ENCODE data around the gene ETV5.

ETV5 gene

GRCh38 chr3:186138272-186138981 is 29.5 kb upstream of the ETV5 start:
- no peak for TF ChIP-seq CTCF (IDR thresholded peaks at IDR 0.05; ENCODE audit: low read length, missing control alignments)
- no peak for DNase-seq (ENCODE audit: low read depth)
- no peak overlapping the region for H3K4me3 ChIP-seq (replicated peaks; ENCODE audit: low read depth, low read length)

- DNase-seq (ENCODE audit: low read depth) = no peak
- H3K4me3 ChIP-seq (replicated peaks; ENCODE audit: low read depth, low read length) = no peak overlapping the region
- TF ChIP-seq CTCF (IDR thresholded peaks at IDR 0.05; ENCODE audit: low read length, missing control alignments) = no peak
Measured at GRCh38 chr3:186137051-186137685, 28.3 kb upstream of the ETV5 start.

GRCh38 chr3:186133980-186134379 is 25.1 kb upstream of the ETV5 start:
- TF ChIP-seq CTCF (IDR thresholded peaks at IDR 0.05; ENCODE audit: low read length, missing control alignments) = no peak

GRCh38 chr3:186132487-186132886 is 23.6 kb upstream of the ETV5 start:
- H3K4me3 ChIP-seq (replicated peaks; ENCODE audit: low read depth, low read length) = no peak overlapping the region
- no peak for TF ChIP-seq CTCF (IDR thresholded peaks at IDR 0.05; ENCODE audit: low read length, missing control alignments)
- no peak for DNase-seq (ENCODE audit: low read depth)

More at GRCh38 chr3:186133980-186134379, 25.1 kb upstream of the ETV5 start:
- no peak for DNase-seq (ENCODE audit: low read depth)
- no peak overlapping the region for H3K4me3 ChIP-seq (replicated peaks; ENCODE audit: low read depth, low read length)

GRCh38 chr3:186129206-186129605 is 20.3 kb upstream of the ETV5 start:
- no peak for DNase-seq (ENCODE audit: low read depth)
- H3K4me3 ChIP-seq (replicated peaks; ENCODE audit: low read depth, low read length) = no peak overlapping the region
- no peak for TF ChIP-seq CTCF (IDR thresholded peaks at IDR 0.05; ENCODE audit: low read length, missing control alignments)

- DNase-seq (ENCODE audit: low read depth) = no peak
- no peak overlapping the region for H3K4me3 ChIP-seq (replicated peaks; ENCODE audit: low read depth, low read length)
- no peak for TF ChIP-seq CTCF (IDR thresholded peaks at IDR 0.05; ENCODE audit: low read length, missing control alignments)
Measured at GRCh38 chr3:186128158-186128557, 19.3 kb upstream of the ETV5 start.

GRCh38 chr3:186127463-186127862 is 18.6 kb upstream of the ETV5 start:
- no peak overlapping the region for H3K4me3 ChIP-seq (replicated peaks; ENCODE audit: low read depth, low read length)
- no peak for TF ChIP-seq CTCF (IDR thresholded peaks at IDR 0.05; ENCODE audit: low read length, missing control alignments)
- no peak for DNase-seq (ENCODE audit: low read depth)
